GM19099 (cell line): ENCODE results near the gene BCL2L12.

ENCODE experiments used
- POLR2A ChIP-seq: IDR thresholded peaks from 3 replicates; pipeline ENCODE4 v1.6.1; 2011; ENCODE audit warnings: low read depth; ENCODE audit not compliant: insufficient read length; ENCODE audit errors: extremely low read depth

The BCL2L12 gene

GRCh38 chr19:49639401-49640112 is 26.2 kb upstream of the BCL2L12 start:
- TF ChIP-seq POLR2A = no peak

- TF ChIP-seq POLR2A = peak; percentile 90
Measured at GRCh38 chr19:49640113-49640898, 25.4 kb upstream of the BCL2L12 start, which contains the start of gene RRAS. Gene RRAS, minus strand, starts transcription at chr19:49640143. Its CDS starts 45 bp downstream, at chr19:49640098.

- peak; percentile 49 for TF ChIP-seq POLR2A
Measured at GRCh38 chr19:49641688-49642491, 23.8 kb upstream of the BCL2L12 start, which contains the start of gene SCAF1. Gene SCAF1, plus strand, starts transcription at chr19:49642209. Its CDS starts 2,818 bp downstream, at chr19:49645027.

GRCh38 chr19:49642492-49643035 is 23.2 kb upstream of the BCL2L12 start:
- no peak for TF ChIP-seq POLR2A

GRCh38 chr19:49643466-49643865 is 22.3 kb upstream of the BCL2L12 start:
- TF ChIP-seq POLR2A = no peak

GRCh38 chr19:49645592-49645991 is 20.1 kb upstream of the BCL2L12 start:
- TF ChIP-seq POLR2A = no peak

GRCh38 chr19:49645995-49646394 is 19.7 kb upstream of the BCL2L12 start:
- no peak for TF ChIP-seq POLR2A

GRCh38 chr19:49646586-49646985 is 19.1 kb upstream of the BCL2L12 start:
- TF ChIP-seq POLR2A = no peak

GRCh38 chr19:49651029-49651819 is 14.5 kb upstream of the BCL2L12 start:
- no peak for TF ChIP-seq POLR2A

GRCh38 chr19:49651820-49652550 is 13.7 kb upstream of the BCL2L12 start:
- TF ChIP-seq POLR2A = no peak

GRCh38 chr19:49652551-49653465 is 12.9 kb upstream of the BCL2L12 start:
- TF ChIP-seq POLR2A = no peak

- TF ChIP-seq POLR2A = no peak
Measured at GRCh38 chr19:49653466-49653806, 12.3 kb upstream of the BCL2L12 start.

- TF ChIP-seq POLR2A = no peak
Measured at GRCh38 chr19:49654581-49654980, 11.2 kb upstream of the BCL2L12 start.
